HG02938 (cell line): ENCODE results near the gene USP15.

ENCODE experiments used
- ATAC-seq: cut with Tn5 transposase; IDR thresholded peaks from one replicate; pipeline ENCODE4 v1.9.1; 2021; ENCODE audit warnings: mild to moderate bottlenecking, moderate library complexity; ENCODE audit not compliant: unreplicated experiment

USP15 gene

GRCh38 chr12:62256408-62257096, 3.7 kb upstream of the USP15 start:
- ATAC-seq, result no peak

DNA sequence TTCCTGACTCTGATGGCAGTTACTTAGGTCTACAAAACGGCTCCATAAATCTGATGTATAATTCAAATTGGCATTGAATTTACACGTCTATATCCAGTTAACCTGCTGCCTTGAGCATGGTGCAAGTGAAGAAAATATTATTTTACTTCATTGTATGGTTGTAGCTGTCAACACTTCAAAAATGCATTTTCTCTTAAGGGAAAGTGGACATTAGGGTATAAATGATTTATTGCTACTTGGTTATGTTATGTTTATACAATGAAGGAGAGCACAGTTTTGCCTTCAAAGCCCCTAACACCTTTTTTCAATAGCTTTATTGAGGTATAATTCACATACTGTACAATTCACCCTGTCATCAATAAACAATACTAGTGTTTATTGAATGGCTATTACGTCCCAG, 2.0 kb upstream of the USP15 start:
- no peak for ATAC-seq

DNA sequence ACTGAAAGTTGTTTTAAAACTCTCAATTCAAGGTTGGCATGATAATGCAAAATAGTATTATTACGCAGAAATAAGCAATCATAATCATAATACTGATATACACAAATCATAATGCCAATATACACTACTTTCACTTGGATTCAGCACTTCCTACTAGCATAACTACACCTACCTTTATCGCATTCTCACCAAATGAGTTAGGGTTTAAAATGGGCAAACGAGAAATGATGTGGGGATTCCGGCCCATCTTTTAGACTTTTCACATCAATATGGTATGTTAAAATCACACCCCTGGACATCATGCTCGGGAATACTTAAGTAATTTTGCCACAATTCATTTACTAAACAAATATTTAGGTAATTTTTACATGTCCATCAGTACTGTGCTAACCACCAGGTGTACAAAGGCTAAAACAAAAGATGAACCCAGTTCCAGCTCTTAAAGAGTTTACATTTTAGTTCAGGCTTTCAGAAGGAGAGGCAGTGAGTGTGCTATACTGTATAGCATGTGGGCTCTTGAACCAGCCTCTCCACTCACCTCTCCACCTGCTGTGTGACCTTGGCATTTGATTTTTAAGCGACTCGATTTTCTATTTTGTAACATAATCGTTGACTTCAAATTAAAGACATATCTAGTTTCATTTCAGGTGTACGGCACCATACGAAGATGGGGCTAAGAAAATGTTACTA, 1.1 kb upstream of the USP15 start:
- peak; percentile 8 for ATAC-seq

GRCh38 chr12:62259631-62259992, 592 bp upstream of the USP15 start:
- ATAC-seq, result peak; percentile 9

DNA sequence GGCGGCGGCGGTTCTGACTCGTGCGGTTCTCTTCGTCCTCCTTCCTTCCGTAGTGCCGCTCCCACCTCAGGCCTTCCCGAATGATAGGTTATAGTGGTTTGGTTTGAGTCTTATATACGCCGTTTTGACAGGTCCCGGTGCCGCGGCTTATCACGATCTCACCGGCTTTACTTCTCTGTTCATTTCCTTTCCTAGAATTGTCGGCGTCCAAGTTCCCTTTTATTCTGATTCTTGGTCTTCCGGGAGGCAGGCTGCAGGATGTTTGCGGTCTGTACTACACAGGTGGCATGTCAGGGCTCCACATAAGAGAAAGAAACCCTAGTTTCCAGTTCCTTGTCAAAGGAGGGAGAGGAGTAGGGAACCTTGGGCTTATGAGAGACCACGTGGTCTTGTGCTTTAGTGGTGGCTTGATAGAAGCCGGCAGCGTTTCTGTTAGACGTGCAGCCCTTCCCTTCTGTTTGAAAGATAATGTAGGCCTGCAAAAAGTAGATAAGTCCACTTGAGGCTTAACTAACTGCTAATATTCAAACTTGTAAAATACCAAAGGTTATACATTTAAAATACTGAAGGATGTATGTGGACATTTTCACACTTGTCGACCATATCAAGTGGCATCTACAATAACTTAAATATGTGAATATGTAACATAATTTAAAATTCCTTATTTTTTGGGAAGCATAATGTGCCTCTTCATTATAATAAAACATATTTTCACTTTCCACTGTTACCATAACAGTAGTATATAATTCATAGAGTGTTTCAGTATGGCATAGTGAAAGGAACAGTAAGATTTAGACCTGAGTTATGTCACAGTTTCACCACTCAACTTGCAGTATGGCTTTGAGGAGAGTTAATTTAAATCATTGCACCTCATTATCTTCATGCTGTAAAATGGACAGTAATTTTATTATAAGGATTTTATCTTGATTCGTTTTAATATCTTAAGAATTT, 804 bp downstream of the USP15 start:
- ATAC-seq, result peak; percentile 39

DNA sequence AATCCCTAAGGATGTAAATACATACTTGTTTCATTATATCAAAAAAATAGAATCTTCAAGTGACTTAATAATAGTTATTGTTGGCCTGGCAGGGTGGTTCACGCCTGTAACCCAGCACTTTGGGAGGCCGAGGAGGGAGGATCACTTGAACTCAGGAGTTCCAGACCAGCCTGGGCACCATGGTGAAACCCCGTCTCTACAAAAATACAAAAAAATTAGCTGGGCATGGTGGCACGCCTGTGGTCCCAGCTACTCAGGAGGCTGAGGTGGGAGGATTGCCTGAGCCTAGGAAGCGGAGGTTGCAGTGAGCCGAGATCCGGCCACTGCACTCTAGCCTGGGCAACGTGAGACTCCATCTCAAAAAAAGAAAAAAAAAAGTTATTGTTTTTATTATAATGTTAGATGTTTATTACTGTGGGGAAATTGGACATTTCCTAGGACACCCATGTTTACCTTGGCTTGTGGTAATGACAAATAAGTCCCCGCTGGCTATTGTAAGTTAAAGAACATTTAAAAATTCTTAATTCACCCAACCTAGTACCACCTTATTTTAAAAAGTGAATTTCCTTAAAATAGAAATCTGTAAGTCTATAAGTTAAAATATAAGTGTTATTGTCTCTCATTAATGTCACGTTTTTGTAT, 1.8 kb downstream of the USP15 start:
- no peak for ATAC-seq

DNA sequence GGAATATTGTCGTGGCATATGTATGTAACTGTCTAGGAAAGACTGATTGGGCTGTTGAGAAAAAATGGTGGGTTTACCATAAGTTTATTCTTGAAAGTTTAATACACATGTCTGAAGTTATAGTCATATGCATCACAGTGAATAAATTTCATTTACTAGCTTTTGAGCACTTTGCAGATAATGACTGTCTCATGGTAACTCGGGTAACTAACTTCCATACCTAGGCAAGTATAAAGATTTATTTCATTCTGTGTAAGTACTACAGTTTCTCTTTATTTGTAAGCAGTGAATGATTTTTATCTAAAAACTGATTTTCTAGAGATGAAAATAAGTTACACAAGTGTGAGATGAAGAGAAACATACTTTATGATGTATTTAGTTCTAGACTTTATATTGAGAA, 3.0 kb downstream of the USP15 start:
- no peak for ATAC-seq

DNA sequence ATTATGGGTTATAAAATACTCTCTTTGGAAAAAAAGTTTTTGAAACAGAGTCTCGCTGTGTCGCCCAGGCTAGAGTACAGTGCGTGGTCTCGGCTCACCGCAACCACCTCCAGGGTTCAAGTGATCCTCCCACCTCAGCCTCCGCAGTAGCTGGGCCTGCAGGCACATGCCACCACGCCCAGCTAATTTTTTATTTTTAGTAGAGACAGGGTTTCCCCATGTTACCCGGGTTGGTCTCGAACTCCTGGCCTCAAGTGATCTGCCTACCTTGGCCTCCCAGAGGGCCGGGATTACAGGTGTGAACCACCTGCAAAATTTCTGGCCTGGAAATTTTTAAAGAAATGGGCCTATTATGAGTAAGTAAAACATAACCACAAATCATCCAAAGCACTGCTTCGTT, 3.8 kb downstream of the USP15 start:
- no peak for ATAC-seq

GRCh38 chr12:62264706-62265105, 4.5 kb downstream of the USP15 start:
- no peak for ATAC-seq

DNA sequence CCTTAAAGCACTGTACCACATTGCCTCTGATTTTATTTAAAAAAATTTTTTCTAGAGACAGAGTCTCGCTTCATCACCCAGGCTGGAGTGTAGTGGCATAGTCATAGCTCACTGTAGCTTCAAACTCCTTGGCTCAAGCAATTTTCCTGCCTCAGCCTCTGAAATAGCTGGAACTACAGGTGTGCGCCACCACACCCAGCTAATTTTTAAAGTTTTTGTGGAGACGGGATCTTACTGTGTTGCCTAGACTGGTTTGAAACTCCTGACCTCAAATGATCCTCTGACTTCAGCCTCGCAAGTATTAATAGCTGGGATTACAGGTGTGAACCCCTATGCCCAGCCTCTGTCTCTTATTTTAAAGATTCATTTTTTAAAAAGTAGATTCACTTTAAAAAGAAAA, 5.3 kb downstream of the USP15 start:
- no peak for ATAC-seq

DNA sequence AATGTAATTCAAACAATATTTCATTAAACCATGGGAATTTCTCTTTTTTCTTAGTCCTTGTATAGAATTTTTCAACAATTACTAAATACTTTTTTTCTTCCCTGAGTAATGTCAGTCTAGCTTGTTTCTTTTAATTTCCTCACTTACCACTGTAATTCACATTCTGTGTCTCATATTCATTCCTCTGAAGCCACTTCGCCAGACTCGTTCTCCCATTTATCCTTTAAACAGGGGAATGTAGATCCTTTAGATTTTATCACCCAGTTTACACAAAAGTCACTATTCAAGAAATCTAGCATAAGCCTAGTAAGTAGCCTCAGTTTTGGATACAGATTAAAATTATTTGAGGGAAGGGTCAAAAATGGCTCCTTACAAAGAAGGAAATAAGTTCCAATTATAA, 6.8 kb downstream of the USP15 start:
- ATAC-seq, result no peak

- ATAC-seq, result no peak
Measured at GRCh38 chr12:62267480-62267879, 7.3 kb downstream of the USP15 start.

- no peak for ATAC-seq
Measured at GRCh38 chr12:62268956-62269355, 8.8 kb downstream of the USP15 start.

- ATAC-seq, result no peak
Measured at GRCh38 chr12:62269464-62270228, 9.4 kb downstream of the USP15 start.

DNA sequence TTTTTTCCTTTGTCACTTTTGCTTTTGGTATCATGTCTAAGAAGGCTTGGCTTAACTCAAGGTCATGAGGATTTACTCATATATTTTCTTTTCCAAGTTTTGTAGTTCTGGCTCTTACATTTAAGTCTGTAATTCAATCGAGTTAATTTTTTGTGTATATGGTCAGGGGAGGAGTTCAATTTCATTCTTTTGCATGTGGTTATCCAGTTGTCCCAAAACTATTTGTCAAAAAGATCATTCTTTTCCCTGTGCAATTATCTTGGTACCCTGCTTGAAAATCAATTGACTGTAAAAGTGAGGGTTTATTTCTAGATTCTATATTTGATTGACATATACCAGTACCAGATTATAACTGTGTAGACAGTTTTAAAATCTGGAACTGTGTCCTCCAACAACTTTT, 10.2 kb downstream of the USP15 start:
- ATAC-seq, result no peak

DNA sequence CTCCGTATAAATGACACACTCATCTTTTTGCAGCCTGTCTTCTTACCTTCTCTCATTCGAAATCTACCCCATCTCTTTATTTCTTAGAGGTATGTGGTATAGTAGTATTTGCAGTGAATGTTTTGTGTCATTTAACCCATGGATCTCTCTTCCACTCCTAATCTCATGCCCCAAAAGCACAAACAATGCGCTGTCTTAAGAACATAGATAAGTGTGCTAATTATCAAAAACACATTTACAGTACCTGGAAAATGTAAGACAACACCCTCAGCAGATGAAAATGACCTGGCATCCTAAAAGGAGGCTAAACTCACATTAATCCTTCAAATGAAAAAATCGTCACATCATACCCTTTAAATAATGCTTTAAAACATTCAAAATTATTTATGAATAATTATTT, 10.7 kb downstream of the USP15 start:
- ATAC-seq, result no peak

- ATAC-seq, result no peak
Measured at GRCh38 chr12:62272936-62273552, 12.8 kb downstream of the USP15 start.

GRCh38 chr12:62273724-62274380, 13.6 kb downstream of the USP15 start:
- ATAC-seq, result no peak

- no peak for ATAC-seq
Measured at GRCh38 chr12:62278022-62278421, 17.8 kb downstream of the USP15 start.

DNA sequence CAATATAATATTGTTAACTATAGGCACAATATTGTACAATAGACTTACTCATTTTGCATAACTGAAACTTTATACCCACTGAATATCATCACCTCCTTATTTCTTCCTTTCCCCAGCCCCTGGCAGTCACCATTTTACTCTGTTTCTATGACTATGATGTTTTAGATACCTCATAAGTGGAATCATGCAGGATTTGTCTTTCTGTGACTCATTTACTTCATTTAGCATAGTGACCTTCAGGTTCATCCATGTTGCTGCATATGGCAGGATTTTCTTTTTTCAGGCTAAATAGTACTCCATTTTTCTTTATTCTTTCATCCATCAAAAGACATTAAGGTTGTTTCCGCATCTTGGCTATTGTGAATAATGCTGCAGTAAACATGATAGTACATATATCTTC, 18.9 kb downstream of the USP15 start:
- no peak for ATAC-seq
